ENCODE data around the gene AIFM3.

AIFM3 gene

GRCh38 chr22:20981787-20982562, 14.9 kb downstream of the AIFM3 start, which contains the start of gene LZTR1:
Gene LZTR1 (plus strand): TSS chr22:20982297. CDS start chr22:20982372, 75 bp downstream.
- DNase-seq, result peak; percentile 42 to 51 (median 48)
- H3K4me3 ChIP-seq (ENCODE audit: insufficient read depth, low read depth, low read length, poor library complexity, severe bottlenecking), result peak within 1 kb of the TSS; percentile 70
- peak within 1 kb of the TSS; percentile 64 for H3K27ac ChIP-seq (ENCODE audit: insufficient read depth, low read length, poor library complexity, severe bottlenecking)
- H3K4me1 ChIP-seq (ENCODE audit: control insufficient read depth, insufficient read depth, low read length, poor library complexity, severe bottlenecking), result peaks cover 19% of the 10 kb centered on the region
- H3K9me3 ChIP-seq (ENCODE audit: control insufficient read depth, low read length), result no peaks in the 10 kb centered on the region
- H3K36me3 ChIP-seq (ENCODE audit: control insufficient read depth, insufficient read depth, low read length), result peaks cover 11% of the 10 kb centered on the region
- H3K27me3 ChIP-seq (replicated peaks; ENCODE audit: control insufficient read depth, insufficient read depth, low read length, poor library complexity, severe bottlenecking), result no peaks in the 10 kb centered on the region

- Histone ChIP-seq H3K4me1 (ENCODE audit: control insufficient read depth, insufficient read depth, low read length, poor library complexity, severe bottlenecking) (peaks cover 19% of the 10 kb centered on the region), H3K4me3 (ENCODE audit: insufficient read depth, low read depth, low read length, poor library complexity, severe bottlenecking) (peak overlapping the region; percentile 70), H3K9me3 (ENCODE audit: control insufficient read depth, low read length) (no peaks in the 10 kb centered on the region), H3K27ac (ENCODE audit: insufficient read depth, low read length, poor library complexity, severe bottlenecking) (peak overlapping the region; percentile 64), H3K36me3 (ENCODE audit: control insufficient read depth, insufficient read depth, low read length) (peaks cover 11% of the 10 kb centered on the region), H3K27me3 (replicated peaks; ENCODE audit: control insufficient read depth, insufficient read depth, low read length, poor library complexity, severe bottlenecking) (no peaks in the 10 kb centered on the region)
- DNase-seq, result no peak
These were observed 15.5 kb downstream of the AIFM3 start for GRCh38 chr22:20982563-20982882.

GRCh38 chr22:20983081-20983771, 16.2 kb downstream of the AIFM3 start:
- no peak for DNase-seq

GRCh38 chr22:20985720-20986119, 18.7 kb downstream of the AIFM3 start:
- Histone ChIP-seq H3K36me3 (ENCODE audit: control insufficient read depth, insufficient read depth, low read length) (peaks cover 16% of the 10 kb centered on the region), H3K4me1 (ENCODE audit: control insufficient read depth, insufficient read depth, low read length, poor library complexity, severe bottlenecking) (peaks cover 16% of the 10 kb centered on the region), H3K27ac (ENCODE audit: insufficient read depth, low read length, poor library complexity, severe bottlenecking) (no peak overlapping the region), H3K4me3 (ENCODE audit: insufficient read depth, low read depth, low read length, poor library complexity, severe bottlenecking) (no peak overlapping the region), H3K27me3 (replicated peaks; ENCODE audit: control insufficient read depth, insufficient read depth, low read length, poor library complexity, severe bottlenecking) (no peaks in the 10 kb centered on the region), H3K9me3 (ENCODE audit: control insufficient read depth, low read length) (no peaks in the 10 kb centered on the region)
- no peak for DNase-seq

More at GRCh38 chr22:20983081-20983771, 16.2 kb downstream of the AIFM3 start:
- Histone ChIP-seq H3K4me1 (ENCODE audit: control insufficient read depth, insufficient read depth, low read length, poor library complexity, severe bottlenecking) (peaks cover 19% of the 10 kb centered on the region), H3K27ac (ENCODE audit: insufficient read depth, low read length, poor library complexity, severe bottlenecking) (peak overlapping the region; percentile 64), H3K4me3 (ENCODE audit: insufficient read depth, low read depth, low read length, poor library complexity, severe bottlenecking) (no peak overlapping the region), H3K9me3 (ENCODE audit: control insufficient read depth, low read length) (no peaks in the 10 kb centered on the region), H3K27me3 (replicated peaks; ENCODE audit: control insufficient read depth, insufficient read depth, low read length, poor library complexity, severe bottlenecking) (no peaks in the 10 kb centered on the region), H3K36me3 (ENCODE audit: control insufficient read depth, insufficient read depth, low read length) (peaks cover 16% of the 10 kb centered on the region)

GRCh38 chr22:20986365-20986764, 19.3 kb downstream of the AIFM3 start:
- Histone ChIP-seq H3K27ac (ENCODE audit: insufficient read depth, low read length, poor library complexity, severe bottlenecking) (no peak overlapping the region), H3K27me3 (replicated peaks; ENCODE audit: control insufficient read depth, insufficient read depth, low read length, poor library complexity, severe bottlenecking) (no peaks in the 10 kb centered on the region), H3K4me3 (ENCODE audit: insufficient read depth, low read depth, low read length, poor library complexity, severe bottlenecking) (no peak overlapping the region), H3K36me3 (ENCODE audit: control insufficient read depth, insufficient read depth, low read length) (peaks cover 16% of the 10 kb centered on the region), H3K9me3 (ENCODE audit: control insufficient read depth, low read length) (no peaks in the 10 kb centered on the region), H3K4me1 (ENCODE audit: control insufficient read depth, insufficient read depth, low read length, poor library complexity, severe bottlenecking) (peaks cover 10% of the 10 kb centered on the region)
- no peak for DNase-seq

GRCh38 chr22:20987375-20987774, 20.3 kb downstream of the AIFM3 start:
- Histone ChIP-seq H3K4me3 (ENCODE audit: insufficient read depth, low read depth, low read length, poor library complexity, severe bottlenecking) (no peak overlapping the region), H3K36me3 (ENCODE audit: control insufficient read depth, insufficient read depth, low read length) (peaks cover 26% of the 10 kb centered on the region), H3K4me1 (ENCODE audit: control insufficient read depth, insufficient read depth, low read length, poor library complexity, severe bottlenecking) (peaks cover 6% of the 10 kb centered on the region), H3K27me3 (replicated peaks; ENCODE audit: control insufficient read depth, insufficient read depth, low read length, poor library complexity, severe bottlenecking) (no peaks in the 10 kb centered on the region), H3K9me3 (ENCODE audit: control insufficient read depth, low read length) (no peaks in the 10 kb centered on the region), H3K27ac (ENCODE audit: insufficient read depth, low read length, poor library complexity, severe bottlenecking) (no peak overlapping the region)
- DNase-seq, result no peak

- no peak overlapping the region for H3K27ac ChIP-seq (ENCODE audit: insufficient read depth, low read length, poor library complexity, severe bottlenecking)
- no peak overlapping the region for H3K4me3 ChIP-seq (ENCODE audit: insufficient read depth, low read depth, low read length, poor library complexity, severe bottlenecking)
- H3K4me1 ChIP-seq (ENCODE audit: control insufficient read depth, insufficient read depth, low read length, poor library complexity, severe bottlenecking), result no peaks in the 10 kb centered on the region
- peaks cover 34% of the 10 kb centered on the region for H3K36me3 ChIP-seq (ENCODE audit: control insufficient read depth, insufficient read depth, low read length)
- no peak for DNase-seq
- no peaks in the 10 kb centered on the region for H3K9me3 ChIP-seq (ENCODE audit: control insufficient read depth, low read length)
- H3K27me3 ChIP-seq (replicated peaks; ENCODE audit: control insufficient read depth, insufficient read depth, low read length, poor library complexity, severe bottlenecking), result no peaks in the 10 kb centered on the region
These were observed 21.7 kb downstream of the AIFM3 start for GRCh38 chr22:20988573-20989322.

GRCh38 chr22:20989323-20990138, 22.5 kb downstream of the AIFM3 start:
- DNase-seq, result no peak
- Histone ChIP-seq H3K4me3 (ENCODE audit: insufficient read depth, low read depth, low read length, poor library complexity, severe bottlenecking) (no peak overlapping the region), H3K27ac (ENCODE audit: insufficient read depth, low read length, poor library complexity, severe bottlenecking) (no peak overlapping the region), H3K4me1 (ENCODE audit: control insufficient read depth, insufficient read depth, low read length, poor library complexity, severe bottlenecking) (no peaks in the 10 kb centered on the region), H3K9me3 (ENCODE audit: control insufficient read depth, low read length) (no peaks in the 10 kb centered on the region), H3K27me3 (replicated peaks; ENCODE audit: control insufficient read depth, insufficient read depth, low read length, poor library complexity, severe bottlenecking) (no peaks in the 10 kb centered on the region), H3K36me3 (ENCODE audit: control insufficient read depth, insufficient read depth, low read length) (peaks cover 31% of the 10 kb centered on the region)

Data from effector memory CD4-positive, alpha-beta T cell (primary cell).